Smooth muscle cell (in vitro differentiated cells): ENCODE measurements around the gene TTLL12. TPM values are rescaled to one million over a fixed set of nuclear protein-coding genes. Genes with fewer than 3 reads are reported as not detected.

ENCODE experiments used
- DNase-seq: peaks from one replicate; lab custom pipeline; 2025; ENCODE audit not compliant: unreplicated experiment; lab: John Stamatoyannopoulos, UW
- H2AFZ ChIP-seq: fragments of 200-600 bp; sonication (generic); 2 replicates; pipeline ENCODE4 v1.6.0; 2016; ENCODE audit warnings: antibody characterized with exemption, low read depth, mild to moderate bottlenecking
- H3F3A ChIP-seq: fragments of 200-600 bp; sonication (generic); 2 replicates; pipeline ENCODE4 v1.6.0; 2017; ENCODE audit warnings: antibody characterized with exemption, low read depth
- H3K27ac ChIP-seq: fragments of 200-600 bp; sonication (generic); 2 replicates; pipeline ENCODE4 v1.5.1; 2016; ENCODE audit warnings: low read depth, mild to moderate bottlenecking
- H3K27me3 ChIP-seq: fragments of 200-600 bp; sonication (generic); 2 replicates; pipeline ENCODE4 v1.6.1; 2016; ENCODE audit warnings: low read depth, mild to moderate bottlenecking
- H3K36me3 ChIP-seq: fragments of 200-600 bp; sonication (generic); 2 replicates; pipeline ENCODE4 v1.5.1; 2016; ENCODE audit warnings: low read depth
- H3K4me1 ChIP-seq: fragments of 200-600 bp; sonication (generic); 2 replicates; pipeline ENCODE4 v1.5.1; 2016; ENCODE audit warnings: low read depth
- H3K4me2 ChIP-seq: fragments of 200-600 bp; sonication (generic); 2 replicates; pipeline ENCODE4 v1.6.0; 2016; ENCODE audit warnings: mild to moderate bottlenecking
- H3K4me3 ChIP-seq: fragments of 200-600 bp; sonication (generic); 2 replicates; pipeline ENCODE4 v1.5.1; 2016; ENCODE audit warnings: mild to moderate bottlenecking
- H3K79me2 ChIP-seq: fragments of 200-600 bp; sonication (generic); 2 replicates; pipeline ENCODE4 v1.6.0; 2016; ENCODE audit warnings: low read depth, mild to moderate bottlenecking
- H3K9ac ChIP-seq: fragments of 200-600 bp; sonication (generic); 2 replicates; pipeline ENCODE4 v1.6.0; 2016; ENCODE audit warnings: low read depth
- H3K9me3 ChIP-seq: fragments of 200-600 bp; sonication (generic); replicated peaks from 2 replicates; pipeline ENCODE4 v1.5.1; 2016; ENCODE audit warnings: low read depth
- H4K20me1 ChIP-seq: fragments of 200-600 bp; sonication (generic); 2 replicates; pipeline ENCODE4 v1.6.0; 2016; ENCODE audit warnings: low read depth
- CTCF ChIP-seq: fragments of 200-600 bp; sonication (generic); IDR thresholded peaks from 2 replicates; pipeline ENCODE4 v1.5.1; 2017; ENCODE audit warnings: borderline replicate concordance, mild to moderate bottlenecking, antibody characterized with exemption; ENCODE audit not compliant: insufficient read depth, poor library complexity, severe bottlenecking
- WGBS: methylation state at CpG from one replicate; pipeline ENCODE4 v1.1.7; 2016; ENCODE audit warnings: low lambda C conversion rate; 5-methylcytosine and 5-hydroxymethylcytosine counted together
- polyA plus RNA-seq: library from polyadenylated mRNA; unstranded; fragments of >200 nt; fragmentation: Nextera tagmentation; extraction: Ambion mirVana; gene quantifications from 2 replicates; pipeline ENCODE4 v1.2.1, GENCODE V29; 2016
- total RNA-seq: library from RNA; depleted of rRNA; stranded (reverse); fragments of >200 nt; gene quantifications from 2 replicates; pipeline ENCODE4 v1.2.3, GENCODE V29; 2014

The TTLL12 gene
- total and polyA plus RNA-seq, 2 experiments from 2014 or later = 23.5 to 31.6 TPM

GRCh38 chr22:43158778-43159483, 28.0 kb downstream of the TTLL12 start:
- H3K36me3 ChIP-seq = no peaks in the 10 kb centered on the region
- H2AFZ ChIP-seq = no peak overlapping the region
- no peak for DNase-seq
- H3K4me3 ChIP-seq = no peak overlapping the region
- no peak overlapping the region for H3K9ac ChIP-seq
- peaks cover 70% of the 10 kb centered on the region for H4K20me1 ChIP-seq
- H3F3A ChIP-seq = no peaks in the 10 kb centered on the region
- H3K27me3 ChIP-seq = no peaks in the 10 kb centered on the region
- 96% methylated on average over 24 of the region's 24 CpGs for WGBS
- H3K4me1 ChIP-seq = no peaks in the 10 kb centered on the region
- H3K9me3 ChIP-seq = no peaks in the 10 kb centered on the region
- no peak overlapping the region for H3K4me2 ChIP-seq
- no peak for TF ChIP-seq CTCF
- no peak overlapping the region for H3K27ac ChIP-seq
- H3K79me2 ChIP-seq = peaks cover 9% of the 10 kb centered on the region

- peaks cover 14% of the 10 kb centered on the region for H3K79me2 ChIP-seq
- 96% methylated on average over 9 of the region's 9 CpGs for whole genome bisulfite sequencing
Measured at GRCh38 chr22:43157874-43158546, 28.9 kb downstream of the TTLL12 start.

GRCh38 chr22:43156413-43156812, 30.5 kb downstream of the TTLL12 start:
- H3K9me3 ChIP-seq = no peaks in the 10 kb centered on the region
- DNase-seq = no peak
- no peak overlapping the region for H3K27ac ChIP-seq
- no peak for TF ChIP-seq CTCF
- no peaks in the 10 kb centered on the region for H3K36me3 ChIP-seq
- WGBS = 97% methylated on average over 11 of the region's 12 CpGs
- no peaks in the 10 kb centered on the region for H3F3A ChIP-seq
- peaks cover 73% of the 10 kb centered on the region for H4K20me1 ChIP-seq
- H3K9ac ChIP-seq = no peak overlapping the region
- no peak overlapping the region for H3K4me2 ChIP-seq
- no peak overlapping the region for H3K4me3 ChIP-seq
- peaks cover 20% of the 10 kb centered on the region for H3K79me2 ChIP-seq
- peaks cover 13% of the 10 kb centered on the region for H3K4me1 ChIP-seq
- no peaks in the 10 kb centered on the region for H3K27me3 ChIP-seq
- H2AFZ ChIP-seq = no peak overlapping the region

More at GRCh38 chr22:43157874-43158546, 28.9 kb downstream of the TTLL12 start:
- Histone ChIP-seq H4K20me1 (peaks cover 73% of the 10 kb centered on the region), H3K4me1 (no peaks in the 10 kb centered on the region), H3K4me3 (no peak overlapping the region), H3K27me3 (no peaks in the 10 kb centered on the region), H3K27ac (no peak overlapping the region), H3K9ac (no peak overlapping the region), H3K36me3 (no peaks in the 10 kb centered on the region), H3F3A (no peaks in the 10 kb centered on the region), H3K4me2 (no peak overlapping the region), H2AFZ (no peak overlapping the region), H3K9me3 (no peaks in the 10 kb centered on the region)
- no peak for TF ChIP-seq CTCF
- no peak for DNase-seq
